OCI-LY3 (cell line): ENCODE measurements around the gene TCERG1L.

Experiments used
- CTCF ChIP-seq: fragments of 200-600, 300-600 bp; sonication (generic); IDR thresholded peaks from 2 replicates; pipeline ENCODE4 v1.5.1; 2014; ENCODE audit warnings: antibody characterized with exemption, low read length, low read depth
- EZH2phosphoT487 ChIP-seq: fragments of 200-600 bp; shearing (Covaris generic); IDR thresholded peaks from 2 replicates; pipeline ENCODE4 v1.6.1; 2018; ENCODE audit warnings: antibody characterized with exemption, mixed run types, low read depth

- TF ChIP-seq EZH2phosphoT487 (no peak), CTCF (no peak)
These were observed 26.2 kb upstream of the TCERG1L start for GRCh38 chr10:131337741-131338140.
